ENCODE results near the gene MANEA.
"Not testable (repeated sequence)": the region's sequence is repeated elsewhere in the genome, so short reads cannot be mapped to it uniquely, and the experiment has no call there.

MANEA gene

GRCh38 chr6:95577304-95578105 lies at the start of gene MANEA:
Gene MANEA, plus strand, starts transcription at chr6:95577535. Its CDS starts 8,905 bp downstream, at chr6:95586440.
- DNase-seq (ENCODE audit: low spot score) (peak; percentile 78), FAIRE-seq (no peak)

GRCh38 chr6:95529762-95530161 lies 47.6 kb upstream of the MANEA start:
- no peak for FAIRE-seq
- DNase-seq (ENCODE audit: low spot score) = no peak

- FAIRE-seq (no peak), DNase-seq (ENCODE audit: low spot score) (no peak)
These were observed 47.0 kb upstream of the MANEA start for GRCh38 chr6:95530176-95530819.

- FAIRE-seq = no peak
- DNase-seq (ENCODE audit: low spot score) = no peak
These were observed 33.5 kb upstream of the MANEA start for GRCh38 chr6:95543798-95544197.

- no peak for FAIRE-seq
- no peak for DNase-seq (ENCODE audit: low spot score)
These were observed 32.7 kb upstream of the MANEA start for GRCh38 chr6:95544517-95545225.

- FAIRE-seq (no peak), DNase-seq (ENCODE audit: low spot score) (no peak)
These were observed 32.1 kb upstream of the MANEA start for GRCh38 chr6:95545226-95545625.

- FAIRE-seq = no peak
- no peak for DNase-seq (ENCODE audit: low spot score)
These were observed 31.6 kb upstream of the MANEA start for GRCh38 chr6:95545686-95546085.

GRCh38 chr6:95546148-95546547 lies 31.2 kb upstream of the MANEA start:
- FAIRE-seq (no peak), DNase-seq (ENCODE audit: low spot score) (no peak)

GRCh38 chr6:95547043-95547442 lies 30.3 kb upstream of the MANEA start:
- FAIRE-seq (no peak), DNase-seq (ENCODE audit: low spot score) (no peak)

- FAIRE-seq = no peak
These were observed 29.0 kb upstream of the MANEA start for GRCh38 chr6:95548188-95548786.

GRCh38 chr6:95551678-95552324 lies 25.5 kb upstream of the MANEA start:
- DNase-seq (ENCODE audit: low spot score) (no peak), FAIRE-seq (no peak)

More at GRCh38 chr6:95548188-95548786, 29.0 kb upstream of the MANEA start:
- DNase-seq (ENCODE audit: low spot score) = no peak

GRCh38 chr6:95553880-95554279 lies 23.5 kb upstream of the MANEA start:
- FAIRE-seq (no peak), DNase-seq (ENCODE audit: low spot score) (no peak)

GRCh38 chr6:95560956-95561355 lies 16.4 kb upstream of the MANEA start:
- FAIRE-seq; DNase-seq (ENCODE audit: low spot score): not testable (repeated sequence)

- FAIRE-seq (no peak), DNase-seq (ENCODE audit: low spot score) (no peak)
These were observed 7.8 kb upstream of the MANEA start for GRCh38 chr6:95569560-95569959.

GRCh38 chr6:95572098-95572497 lies 5.2 kb upstream of the MANEA start:
- FAIRE-seq (no peak), DNase-seq (ENCODE audit: low spot score) (no peak)

- DNase-seq (ENCODE audit: low spot score) (no peak), FAIRE-seq (no peak)
These were observed 2.5 kb upstream of the MANEA start for GRCh38 chr6:95574811-95575210.

- DNase-seq (ENCODE audit: low spot score) (no peak), FAIRE-seq (no peak)
These were observed 927 bp upstream of the MANEA start for GRCh38 chr6:95576218-95576997.

- DNase-seq (ENCODE audit: low spot score) (no peak), FAIRE-seq (no peak)
These were observed 384 bp upstream of the MANEA start for GRCh38 chr6:95576998-95577303.

- DNase-seq (ENCODE audit: low spot score) = no peak
- FAIRE-seq = no peak
These were observed 723 bp downstream of the MANEA start for GRCh38 chr6:95578106-95578410.

GRCh38 chr6:95581073-95581472 lies 3.7 kb downstream of the MANEA start:
- DNase-seq (ENCODE audit: low spot score) (no peak), FAIRE-seq (no peak)

- FAIRE-seq; DNase-seq (ENCODE audit: low spot score): not testable (repeated sequence)
These were observed 6.9 kb downstream of the MANEA start for GRCh38 chr6:95584226-95584625.
